ENCODE results near the gene PAXX.
"Not testable (repeated sequence)": the region's sequence is repeated elsewhere in the genome, so short reads cannot be mapped to it uniquely, and the experiment has no call there.

The PAXX gene

GRCh38 chr9:137002646-137003041 lies 10.4 kb downstream of the PAXX start:
- DNase-seq (ENCODE audit: low read depth): no peak

GRCh38 chr9:137004285-137004684 lies 12.1 kb downstream of the PAXX start:
- not testable (repeated sequence) for DNase-seq (ENCODE audit: low read depth)

DNA sequence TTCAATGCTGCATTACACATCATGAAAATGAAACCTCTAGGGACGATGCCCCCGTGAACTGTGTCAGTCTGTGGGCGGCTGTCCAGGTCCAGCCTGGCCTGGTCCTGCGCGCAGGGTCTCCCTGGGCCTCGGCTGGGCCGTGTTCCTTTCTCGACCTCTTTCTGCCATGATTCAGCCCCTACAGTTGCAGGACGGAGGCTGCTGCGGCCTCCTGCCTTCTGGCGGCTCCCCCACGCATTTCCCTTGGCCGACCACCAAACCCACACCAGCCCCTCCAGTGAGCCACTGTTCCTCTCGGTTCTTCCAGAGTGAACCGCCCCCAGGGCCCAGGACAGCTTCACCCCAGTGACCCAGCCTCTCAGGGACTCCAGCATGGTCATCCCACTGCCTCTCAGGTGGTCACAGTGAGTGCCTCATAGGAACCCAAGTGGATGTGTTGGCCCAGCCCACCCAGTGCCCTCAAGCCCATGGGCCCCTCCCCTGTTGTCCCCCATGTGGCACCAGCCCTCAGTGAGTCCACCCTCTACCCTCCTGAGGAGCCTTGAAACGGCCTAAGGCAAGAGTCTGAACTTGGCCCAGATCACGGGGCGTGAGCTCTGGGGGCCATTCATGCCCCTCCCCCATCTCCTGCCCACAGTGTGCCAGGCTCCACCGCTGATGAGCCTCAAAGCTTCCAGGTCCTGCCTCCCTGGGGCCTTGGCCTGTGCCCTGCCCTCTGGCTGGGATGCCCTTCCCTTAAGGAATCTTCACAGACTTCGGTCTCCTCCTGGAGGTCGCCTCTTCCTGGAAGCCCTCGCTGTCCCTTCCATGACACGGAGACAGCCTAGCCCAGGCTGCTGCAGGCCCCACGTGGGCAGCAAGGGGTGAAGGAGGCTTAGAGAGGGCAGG lies 14.1 kb downstream of the PAXX start:
- DNase-seq (ENCODE audit: low read depth): no peak

- no peak for DNase-seq (ENCODE audit: low read depth)
These were observed 15.0 kb downstream of the PAXX start for GRCh38 chr9:137007108-137007815.

GRCh38 chr9:137007816-137008270 lies 15.6 kb downstream of the PAXX start:
- DNase-seq (ENCODE audit: low read depth): no peak

GRCh38 chr9:137008312-137008711 lies 16.1 kb downstream of the PAXX start:
- no peak for DNase-seq (ENCODE audit: low read depth)

- DNase-seq (ENCODE audit: low read depth): no peak
These were observed 17.0 kb downstream of the PAXX start for GRCh38 chr9:137009217-137009616.

DNA sequence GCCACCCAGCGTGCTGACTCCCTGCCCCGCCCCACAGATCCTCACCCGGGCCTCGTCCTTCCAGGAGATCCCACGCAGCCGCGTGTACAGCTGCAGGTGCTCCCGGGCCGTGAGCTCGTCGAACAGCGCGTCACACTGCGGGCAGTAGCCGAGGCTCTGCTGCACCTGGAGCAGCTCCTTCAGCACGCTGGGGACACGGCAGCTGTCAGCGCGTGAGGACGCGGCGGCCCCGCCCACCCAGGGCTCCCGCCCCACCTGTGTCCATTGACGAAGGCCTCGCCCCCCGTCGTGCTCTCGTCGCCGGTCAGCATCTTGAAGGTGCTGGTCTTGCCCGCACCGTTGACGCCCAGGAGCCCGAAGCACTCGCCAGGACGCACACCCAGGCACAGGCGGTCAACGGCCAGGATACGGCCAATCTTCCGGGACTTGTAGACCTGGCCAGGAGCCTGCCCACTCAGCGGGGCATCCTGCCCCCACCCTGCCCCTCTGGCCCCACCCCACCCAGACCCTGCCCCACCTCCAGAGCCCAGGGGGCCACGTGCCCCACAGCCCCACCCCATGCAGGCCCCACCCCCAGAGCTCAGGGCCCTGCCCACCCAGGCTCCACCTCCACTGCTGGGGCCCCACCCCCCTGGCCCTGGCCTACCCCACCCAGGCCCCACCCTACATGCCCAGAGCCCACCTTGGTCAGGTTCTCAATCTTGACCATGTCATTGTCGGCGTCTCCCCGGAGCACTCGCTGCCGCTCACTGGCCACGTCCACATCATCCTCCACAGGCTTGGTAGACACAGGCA lies 17.9 kb downstream of the PAXX start:
- DNase-seq (ENCODE audit: low read depth): no peak

DNA sequence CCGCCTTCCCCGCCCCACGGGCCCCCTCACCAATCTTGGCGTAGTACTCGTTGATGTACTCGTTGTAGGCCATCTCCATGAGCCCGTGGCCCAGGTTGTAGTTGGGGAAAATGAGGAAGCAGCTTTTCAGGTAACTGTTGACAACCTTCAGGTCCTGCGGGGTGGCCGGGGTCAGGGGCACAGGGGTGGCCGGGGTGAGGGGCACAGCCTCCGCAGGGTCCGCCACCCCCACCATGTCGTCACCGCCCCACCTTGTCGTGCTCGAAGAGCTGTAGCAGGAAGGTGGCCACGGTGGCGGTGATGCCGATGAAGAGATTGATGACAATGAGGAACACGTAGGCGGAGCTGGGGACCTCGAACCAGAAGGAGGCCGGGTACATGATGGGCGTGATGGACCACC lies 18.9 kb downstream of the PAXX start:
- no peak for DNase-seq (ENCODE audit: low read depth)

GRCh38 chr9:137011907-137012675 lies 19.9 kb downstream of the PAXX start:
- DNase-seq (ENCODE audit: low read depth): no peak

DNA sequence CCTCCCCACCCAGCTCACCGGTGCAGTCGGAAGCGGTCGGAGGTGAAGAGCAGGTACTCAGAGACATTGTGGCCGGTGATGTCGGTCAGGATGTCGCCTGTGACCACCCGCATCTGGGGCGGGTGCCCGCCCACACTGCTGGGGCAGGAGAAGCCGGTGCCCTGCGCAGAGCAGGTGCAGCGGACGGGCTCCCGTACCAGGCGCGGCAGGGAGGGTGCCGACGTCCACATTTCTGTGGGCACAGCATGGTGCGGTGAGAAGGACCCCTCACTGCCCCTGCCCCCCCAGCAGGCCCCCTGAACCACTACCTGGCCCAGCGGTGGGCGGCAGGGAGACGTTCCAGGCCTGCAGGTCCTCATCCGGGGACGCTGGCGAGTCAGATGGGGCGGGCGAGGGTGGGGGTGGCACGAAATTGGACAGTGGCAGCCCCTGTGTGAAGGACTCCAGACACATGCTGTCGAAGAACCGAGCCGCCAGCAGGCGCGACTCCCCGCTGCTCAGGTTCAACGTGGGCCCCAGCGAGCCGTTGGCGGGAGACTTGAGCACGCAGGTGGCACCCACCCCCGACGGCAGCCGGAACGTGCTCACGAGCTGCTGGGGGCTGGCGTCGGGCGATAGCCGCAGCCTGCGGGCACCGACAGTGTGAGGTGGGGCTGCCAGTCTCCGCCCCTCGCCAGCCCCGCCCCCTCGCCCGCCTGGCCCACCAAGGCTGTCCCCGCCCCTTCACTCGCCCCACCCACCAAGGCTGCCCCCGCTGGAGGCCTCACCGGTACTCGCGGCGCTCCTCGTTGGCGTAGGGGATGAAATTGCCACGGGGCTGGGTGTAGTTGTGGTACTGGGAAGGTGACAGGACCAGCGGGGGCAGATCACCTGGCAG lies 20.7 kb downstream of the PAXX start:
- DNase-seq (ENCODE audit: low read depth): no peak

GRCh38 chr9:137013571-137013940 lies 21.3 kb downstream of the PAXX start:
- DNase-seq (ENCODE audit: low read depth): no peak

GRCh38 chr9:137014166-137014565 lies 21.9 kb downstream of the PAXX start:
- DNase-seq (ENCODE audit: low read depth): no peak

GRCh38 chr9:137014776-137015539 lies 22.7 kb downstream of the PAXX start:
- no peak for DNase-seq (ENCODE audit: low read depth)

DNA sequence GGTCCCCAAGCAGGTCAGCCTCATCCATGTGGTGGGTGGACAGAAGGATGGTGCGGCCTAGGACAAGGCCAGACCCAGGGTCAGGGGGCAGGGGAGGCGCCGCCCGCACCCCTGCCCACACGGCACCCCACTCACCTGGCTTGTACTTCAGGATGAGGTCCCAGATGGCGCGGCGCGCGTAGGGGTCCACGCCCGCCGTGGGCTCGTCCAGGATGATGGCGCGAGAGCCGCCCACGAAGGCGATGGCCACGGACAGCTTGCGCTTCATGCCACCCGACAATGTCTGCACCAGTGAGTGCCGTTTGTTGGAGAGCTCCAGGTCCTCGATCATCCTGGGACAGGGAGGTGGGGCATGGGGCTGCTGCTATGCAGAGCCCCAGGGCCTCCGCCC lies 23.3 kb downstream of the PAXX start:
- DNase-seq (ENCODE audit: low read depth): no peak

- DNase-seq (ENCODE audit: low read depth): no peak
These were observed 23.8 kb downstream of the PAXX start for GRCh38 chr9:137015976-137016375.

GRCh38 chr9:137016436-137016835 lies 24.2 kb downstream of the PAXX start:
- no peak for DNase-seq (ENCODE audit: low read depth)

- DNase-seq (ENCODE audit: low read depth): no peak
These were observed 24.8 kb downstream of the PAXX start for GRCh38 chr9:137017071-137017470.

GRCh38 chr9:137017791-137018497 lies 25.7 kb downstream of the PAXX start:
- DNase-seq (ENCODE audit: low read depth): no peak
